Endothelial cell of umbilical vein (primary cell): ENCODE results near the gene ABI3BP. TPM values are rescaled to one million over a fixed set of nuclear protein-coding genes. Genes with fewer than 3 reads are reported as not detected.

Experiments
- BruUV-seq: library from RNA; stranded (reverse); fragments of 400-500 nt; replicated peaks from 2 replicates; lab custom pipeline; 2021; lab: Mats Ljungman, UMichigan
- CTCF ChIA-PET: fragments of 300-600, 350-600 bp; sonication (Branson Sonifier 250); formaldehyde crosslinking; loops from one replicate; lab custom pipeline; 2021; ENCODE audit warnings: antibody characterized with exemption, inconsistent platforms; lab: Charles Lee
- POLR2A ChIA-PET: fragments of 300-600, 350-600 bp; sonication (Branson Sonifier 250); formaldehyde crosslinking; loops from one replicate; lab custom pipeline; 2021; ENCODE audit warnings: antibody characterized with exemption, inconsistent platforms; lab: Charles Lee
- DNase-seq: peaks from one replicate; pipeline ENCODE4 v3.0.0-alpha.2; 2011; ENCODE audit warnings: low read depth, low spot score
- FAIRE-seq: peaks from 2 replicates; lab custom pipeline; 2011; peaks lifted over from hg19 to GRCh38; lab: Jason Lieb, UNC
- H2AFZ ChIP-seq: 2 replicates; pipeline ENCODE4 v1.6.0; 2012; ENCODE audit warnings: low read depth, low read length, control low read depth, inconsistent platforms
- H3K27ac ChIP-seq: 2 replicates; pipeline ENCODE4 v1.5.1; 2011; ENCODE audit warnings: low read depth, mild to moderate bottlenecking, control low read depth, low read length, moderate library complexity; ENCODE audit not compliant: insufficient read depth
- H3K27me3 ChIP-seq, 2 experiments: 2 replicates each; pipeline versions ENCODE4 v1.6.0 to v1.6.1; 2011; ENCODE audit warnings: low read length in 2 of 2, mixed read lengths in 1 of 2; ENCODE audit not compliant: control insufficient read depth in 2 of 2, insufficient read depth in 2 of 2
- H3K36me3 ChIP-seq, 2 experiments: 2 replicates in 1 of 2; 3 replicates in 1 of 2; pipeline ENCODE4 v1.5.1; 2011; ENCODE audit warnings: low read length in 2 of 2, mild to moderate bottlenecking in 1 of 2, moderate library complexity in 1 of 2; ENCODE audit not compliant: control insufficient read depth in 2 of 2, insufficient read depth in 2 of 2; ENCODE audit errors: extremely low read depth in 1 of 2
- H3K4me1 ChIP-seq: 3 replicates; pipeline ENCODE4 v1.5.1; 2011; ENCODE audit warnings: mild to moderate bottlenecking, low read length; ENCODE audit not compliant: control insufficient read depth, insufficient read depth; ENCODE audit errors: extremely low read depth
- H3K4me2 ChIP-seq: 2 replicates; pipeline ENCODE4 v1.6.1; 2011; ENCODE audit warnings: low read length, control low read depth, mixed read lengths; ENCODE audit not compliant: insufficient read depth
- H3K4me3 ChIP-seq, 3 experiments: fragments of 200-600 bp in 1 of 3; sonication (generic), shearing (Covaris generic) in 1 of 3; replicated peaks in 1 of 3; 2 replicates each; pipeline ENCODE4 v1.5.1; 2011 to 2016; ENCODE audit warnings: control low read depth in 3 of 3, low read length in 3 of 3, mild to moderate bottlenecking in 2 of 3, inconsistent platforms in 1 of 3, low read depth in 1 of 3, moderate library complexity in 1 of 3; ENCODE audit not compliant: insufficient read depth in 1 of 3
- H3K79me2 ChIP-seq: 2 replicates; pipeline ENCODE4 v1.6.0; 2012; ENCODE audit warnings: low read length, inconsistent platforms; ENCODE audit not compliant: control insufficient read depth, insufficient read depth
- H3K9ac ChIP-seq: replicated peaks from 2 replicates; pipeline ENCODE3; 2011; ENCODE audit warnings: low read length, control low read depth; ENCODE audit not compliant: insufficient read depth; ENCODE audit errors: extremely low read depth
- H3K9me1 ChIP-seq: replicated peaks from 3 replicates; pipeline ENCODE4 v1.6.0; 2011; ENCODE audit warnings: mild to moderate bottlenecking, low read length; ENCODE audit not compliant: control insufficient read depth, insufficient read depth; ENCODE audit errors: extremely low read depth
- H3K9me3 ChIP-seq: replicated peaks from 2 replicates; pipeline ENCODE4 v1.5.1; 2012; ENCODE audit warnings: low read length, inconsistent platforms; ENCODE audit not compliant: control insufficient read depth, insufficient read depth
- H4K20me1 ChIP-seq: replicated peaks from 2 replicates; pipeline ENCODE3; 2011; ENCODE audit warnings: mild to moderate bottlenecking, low read length; ENCODE audit not compliant: control insufficient read depth, insufficient read depth; ENCODE audit errors: extremely low read depth
- EZH2 ChIP-seq: IDR thresholded peaks from 2 replicates; pipeline ENCODE4 v1.6.1; 2012; ENCODE audit warnings: borderline replicate concordance, low read depth, mild to moderate bottlenecking, moderate library complexity, low read length, inconsistent platforms; ENCODE audit not compliant: severe bottlenecking
- FOS ChIP-seq: IDR thresholded peaks from 2 replicates; pipeline ENCODE4 v1.6.1; 2011; ENCODE audit warnings: mild to moderate bottlenecking, low read length, moderate library complexity, borderline replicate concordance; ENCODE audit not compliant: insufficient read depth
- GATA2 ChIP-seq: IDR thresholded peaks from 2 replicates; pipeline ENCODE4 v1.7.0; 2011; ENCODE audit warnings: low read depth, mild to moderate bottlenecking, moderate library complexity, mixed read lengths, low read length; ENCODE audit not compliant: insufficient read length, insufficient read depth
- JUN ChIP-seq: IDR thresholded peaks from 2 replicates; pipeline ENCODE4 v1.6.1; 2011; ENCODE audit warnings: borderline replicate concordance, low read depth; ENCODE audit not compliant: insufficient read length, insufficient read depth
- MYC ChIP-seq: IDR thresholded peaks from one replicate; pipeline ENCODE4 v1.6.1; 2011; ENCODE audit warnings: mild to moderate bottlenecking, low read depth, low read length
- POLR2A ChIP-seq: IDR thresholded peaks from 2 replicates; pipeline ENCODE4 v1.6.1; 2012; ENCODE audit warnings: low read depth, mild to moderate bottlenecking, control low read depth, low read length
- POLR2AphosphoS5 ChIP-seq: IDR thresholded peaks from 2 replicates; pipeline ENCODE4 v1.6.1; 2012; ENCODE audit warnings: low read depth, mild to moderate bottlenecking, control low read depth, low read length, moderate library complexity; ENCODE audit not compliant: insufficient read depth
- dilution Hi-C: fragments of 300-500 bp; cut with MboI; formaldehyde crosslinking; loops from one replicate; pipeline ENCODE4 v1.15.0; 2019; ENCODE audit warnings: low sequenced_read_pairs; ENCODE audit not compliant: extremely low pct_ligation_motif_present
- intact Hi-C: fragments of 100-400 bp; cut with micrococcal nuclease; formaldehyde crosslinking; loops from one replicate; pipeline ENCODE4 v1.10.0; 2022
- polyA plus RNA-seq, 4 experiments: library from polyadenylated mRNA; depleted of rRNA in 3 of 4; stranded (reverse) in 3 of 4; unstranded in 1 of 4; fragments of >200 nt; gene quantifications; 2 replicates each; pipeline versions ENCODE4 v1.2.1 to v1.2.3, GENCODE V29; 2011 to 2012; ENCODE audit warnings: missing spikeins in 1 of 4
- total RNA-seq: library from RNA; stranded (reverse); gene quantifications from 2 replicates; pipeline ENCODE4 v1.2.3, GENCODE V29; 2021
- TF ChIP-seq, protein P1 (sequence below): IDR thresholded peaks from 2 replicates; pipeline ENCODE4 v1.6.1; 2011; ENCODE audit not compliant: insufficient read depth, insufficient read length
- TF ChIP-seq, protein P2 (sequence below), 2 donors: IDR thresholded peaks; 1 replicate in 1 of 2; 2 replicates in 1 of 2; pipeline ENCODE4 v1.5.1; 2011; ENCODE audit warnings: low read length in 2 of 2, mild to moderate bottlenecking in 2 of 2, moderate library complexity in 2 of 2, control low read depth in 1 of 2, inconsistent platforms in 1 of 2, low read depth in 1 of 2; ENCODE audit not compliant: insufficient read depth in 1 of 2; ENCODE audit errors: extremely low read depth in 1 of 2

The ABI3BP gene
- total and polyA plus RNA-seq, 2 donors (not counting 3 experiments of a cell fraction or from before 2014, with no cell fraction given), result 78.1 to 106 TPM

DNA sequence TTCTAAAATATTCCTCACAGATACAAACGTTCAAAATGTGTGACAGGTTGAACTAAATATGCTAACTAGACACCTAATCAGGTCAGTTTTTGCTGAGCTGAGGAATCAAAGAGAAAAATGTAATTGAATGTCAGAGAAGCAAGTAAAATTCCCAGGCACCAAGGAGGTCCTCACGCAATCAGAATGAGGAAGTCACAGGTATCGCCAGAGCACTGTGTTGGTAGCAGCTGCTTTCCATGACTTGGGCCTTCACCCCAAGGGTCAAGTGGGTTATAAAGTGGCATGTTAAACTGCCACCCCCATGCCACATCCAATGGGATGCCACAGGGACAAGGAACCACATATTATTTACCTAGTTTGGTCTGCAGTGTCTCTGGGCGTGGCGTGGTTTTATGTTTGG, 158.9 kb downstream of the ABI3BP start:
- H3K9ac ChIP-seq, result no peak overlapping the region
- CTCF ChIA-PET, result no interaction called here
- no peaks in the 10 kb centered on the region for H4K20me1 ChIP-seq
- no peaks in the 10 kb centered on the region for H3K79me2 ChIP-seq
- TF ChIP-seq EZH2 (no peak), POLR2AphosphoS5 (no peak), JUN (no peak), POLR2A (no peak), MYC (no peak), FOS (no peak), GATA2 (no peak)
- TF ChIP-seq, protein P1, sequence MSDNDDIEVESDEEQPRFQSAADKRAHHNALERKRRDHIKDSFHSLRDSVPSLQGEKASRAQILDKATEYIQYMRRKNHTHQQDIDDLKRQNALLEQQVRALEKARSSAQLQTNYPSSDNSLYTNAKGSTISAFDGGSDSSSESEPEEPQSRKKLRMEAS, result no peak
- TF ChIP-seq, protein P2, sequence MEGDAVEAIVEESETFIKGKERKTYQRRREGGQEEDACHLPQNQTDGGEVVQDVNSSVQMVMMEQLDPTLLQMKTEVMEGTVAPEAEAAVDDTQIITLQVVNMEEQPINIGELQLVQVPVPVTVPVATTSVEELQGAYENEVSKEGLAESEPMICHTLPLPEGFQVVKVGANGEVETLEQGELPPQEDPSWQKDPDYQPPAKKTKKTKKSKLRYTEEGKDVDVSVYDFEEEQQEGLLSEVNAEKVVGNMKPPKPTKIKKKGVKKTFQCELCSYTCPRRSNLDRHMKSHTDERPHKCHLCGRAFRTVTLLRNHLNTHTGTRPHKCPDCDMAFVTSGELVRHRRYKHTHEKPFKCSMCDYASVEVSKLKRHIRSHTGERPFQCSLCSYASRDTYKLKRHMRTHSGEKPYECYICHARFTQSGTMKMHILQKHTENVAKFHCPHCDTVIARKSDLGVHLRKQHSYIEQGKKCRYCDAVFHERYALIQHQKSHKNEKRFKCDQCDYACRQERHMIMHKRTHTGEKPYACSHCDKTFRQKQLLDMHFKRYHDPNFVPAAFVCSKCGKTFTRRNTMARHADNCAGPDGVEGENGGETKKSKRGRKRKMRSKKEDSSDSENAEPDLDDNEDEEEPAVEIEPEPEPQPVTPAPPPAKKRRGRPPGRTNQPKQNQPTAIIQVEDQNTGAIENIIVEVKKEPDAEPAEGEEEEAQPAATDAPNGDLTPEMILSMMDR (IDR thresholded peaks at IDR 0.05; ENCODE audit: extremely low read depth in 1 of 2, insufficient read depth in 1 of 2, low read depth in 1 of 2, low read length in 2 of 2), result no peak
- intact Hi-C loops, result no loop called here
- FAIRE-seq, result no peak
- no peaks in the 10 kb centered on the region for H3K9me3 ChIP-seq
- no peak overlapping the region for H3K4me3 ChIP-seq
- no peaks in the 10 kb centered on the region for H3K4me1 ChIP-seq
- POLR2A ChIA-PET, result no interaction called here
- dilution Hi-C loops, result no loop called here
- H3K36me3 ChIP-seq, result no peaks in the 10 kb centered on the region
- no peak for DNase-seq
- no peak overlapping the region for H2AFZ ChIP-seq
- no TSS peak for BruUV-seq
- H3K9me1 ChIP-seq, result no peaks in the 10 kb centered on the region
- H3K27me3 ChIP-seq, result no peaks in the 10 kb centered on the region
- no peak overlapping the region for H3K4me2 ChIP-seq
- H3K27ac ChIP-seq, result no peak overlapping the region
